Peyer's patch (tissue), 4 donors: ENCODE results near the gene CTTNBP2NL. TPM values are rescaled to one million over a fixed set of nuclear protein-coding genes. Genes with fewer than 3 reads are reported as not detected.

Experiments
- DNase-seq, 3 donors: peaks; one replicate each; pipeline ENCODE4 v3.0.0-alpha.2; 2017 to 2019
- H3K27ac ChIP-seq, 4 donors: fragments of 200-600 bp; sonication (generic); one replicate each; pipeline ENCODE4 v1.5.1; 2016 to 2019
- H3K27me3 ChIP-seq, 2 donors: fragments of 200-600 bp; sonication (generic); one replicate each; pipeline ENCODE4 v1.5.1; 2019
- H3K36me3 ChIP-seq, 3 donors: fragments of 200-600 bp; sonication (generic); one replicate each; pipeline ENCODE4 v1.5.1; 2016 to 2019
- H3K4me1 ChIP-seq, 4 donors: fragments of 200-600 bp; sonication (generic); one replicate each; pipeline ENCODE4 v1.5.1; 2016 to 2019
- H3K4me3 ChIP-seq, 4 donors: fragments of 200-600 bp; sonication (generic); 1 replicate in 3 of 4; 2 replicates in 1 of 4; pipeline ENCODE4 v1.5.1; 2016 to 2019; ENCODE audit warnings: mild to moderate bottlenecking in 1 of 4
- H3K9me3 ChIP-seq, 4 donors: fragments of 200-600 bp; sonication (generic); one replicate each; pipeline ENCODE4 v1.5.1; 2016 to 2019; ENCODE audit warnings: mild to moderate bottlenecking in 1 of 4
- POLR2A ChIP-seq, 2 donors: fragments of 450-650 bp; IDR thresholded peaks; one replicate each; pipeline ENCODE4 v1.5.1; 2017; ENCODE audit warnings: antibody characterized with exemption in 2 of 2, mild to moderate bottlenecking in 2 of 2, moderate library complexity in 2 of 2
- total RNA-seq, 4 donors: library from RNA; depleted of rRNA; stranded (reverse); fragments of >200 nt; gene quantifications; one replicate each; pipeline ENCODE4 v1.1.0, GENCODE V29; 2016
- TF ChIP-seq, protein P1 (sequence below), 6 experiments: fragments of 450-650 bp in 4 of 6; fragments of 200-600 bp in 2 of 6; sonication (generic) in 1 of 6; IDR thresholded peaks; one replicate each; pipeline ENCODE4 v1.5.1; 2017 to 2019; ENCODE audit warnings: antibody characterized with exemption in 6 of 6, mild to moderate bottlenecking in 3 of 6, moderate library complexity in 1 of 6

The CTTNBP2NL gene
- total RNA-seq, 4 donors from 2014 or later: 28.4 to 81.7 (median 59.1) TPM

DNA sequence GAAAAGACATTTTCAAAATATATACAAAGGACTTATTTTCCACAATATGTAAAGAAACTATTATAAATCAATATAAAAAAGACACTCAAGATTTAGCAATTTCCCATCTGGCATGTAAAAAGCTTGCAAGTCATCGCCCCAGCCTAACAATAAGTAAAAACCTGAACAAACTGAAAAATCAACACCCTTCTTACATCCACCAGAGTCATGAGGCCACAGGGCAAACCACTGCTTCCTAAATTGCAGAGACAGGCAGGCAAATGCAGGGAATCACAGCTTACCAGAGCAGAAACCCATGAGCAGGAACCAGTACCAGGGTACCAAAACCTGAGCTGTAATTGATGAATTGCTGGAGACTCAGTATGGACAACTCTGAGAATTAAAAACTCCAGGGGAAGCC, 96.1 kb downstream of the CTTNBP2NL start:
- no peaks in the 10 kb centered on the region for H3K9me3 ChIP-seq
- no peaks in the 10 kb centered on the region for H3K4me1 ChIP-seq
- TF ChIP-seq, protein P1, sequence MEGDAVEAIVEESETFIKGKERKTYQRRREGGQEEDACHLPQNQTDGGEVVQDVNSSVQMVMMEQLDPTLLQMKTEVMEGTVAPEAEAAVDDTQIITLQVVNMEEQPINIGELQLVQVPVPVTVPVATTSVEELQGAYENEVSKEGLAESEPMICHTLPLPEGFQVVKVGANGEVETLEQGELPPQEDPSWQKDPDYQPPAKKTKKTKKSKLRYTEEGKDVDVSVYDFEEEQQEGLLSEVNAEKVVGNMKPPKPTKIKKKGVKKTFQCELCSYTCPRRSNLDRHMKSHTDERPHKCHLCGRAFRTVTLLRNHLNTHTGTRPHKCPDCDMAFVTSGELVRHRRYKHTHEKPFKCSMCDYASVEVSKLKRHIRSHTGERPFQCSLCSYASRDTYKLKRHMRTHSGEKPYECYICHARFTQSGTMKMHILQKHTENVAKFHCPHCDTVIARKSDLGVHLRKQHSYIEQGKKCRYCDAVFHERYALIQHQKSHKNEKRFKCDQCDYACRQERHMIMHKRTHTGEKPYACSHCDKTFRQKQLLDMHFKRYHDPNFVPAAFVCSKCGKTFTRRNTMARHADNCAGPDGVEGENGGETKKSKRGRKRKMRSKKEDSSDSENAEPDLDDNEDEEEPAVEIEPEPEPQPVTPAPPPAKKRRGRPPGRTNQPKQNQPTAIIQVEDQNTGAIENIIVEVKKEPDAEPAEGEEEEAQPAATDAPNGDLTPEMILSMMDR (IDR thresholded peaks at IDR 0.05): no peak
- no peak for TF ChIP-seq POLR2A (IDR thresholded peaks at IDR 0.05)
- DNase-seq: no peak
- H3K27ac ChIP-seq: no peak overlapping the region
- no peak overlapping the region for H3K4me3 ChIP-seq
- no peaks in the 10 kb centered on the region for H3K27me3 ChIP-seq
- H3K36me3 ChIP-seq: no peaks in the 10 kb centered on the region

DNA sequence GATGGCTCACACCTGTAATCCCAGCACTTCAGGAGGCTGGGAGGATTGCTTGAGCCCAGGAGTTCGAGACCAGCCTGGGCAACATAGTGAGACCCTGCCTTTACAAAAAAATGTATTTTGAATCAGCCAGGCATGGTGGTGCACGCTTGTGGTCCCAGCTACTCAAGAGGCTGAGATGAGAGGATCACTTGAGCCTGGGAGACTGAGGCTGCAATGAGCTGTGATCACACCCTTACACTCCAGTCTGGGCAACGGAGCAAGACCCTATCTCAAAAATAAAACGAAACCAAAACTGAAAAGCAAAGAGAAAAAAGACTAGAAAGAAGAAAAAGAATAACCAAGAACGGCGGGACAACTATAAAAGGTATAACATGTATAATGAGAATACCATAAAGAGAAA, 97.3 kb downstream of the CTTNBP2NL start:
- no peaks in the 10 kb centered on the region for H3K4me1 ChIP-seq
- no peaks in the 10 kb centered on the region for H3K36me3 ChIP-seq
- H3K27ac ChIP-seq: no peak overlapping the region
- no peak for DNase-seq
- H3K9me3 ChIP-seq: no peaks in the 10 kb centered on the region
- no peaks in the 10 kb centered on the region for H3K27me3 ChIP-seq
- no peak overlapping the region for H3K4me3 ChIP-seq
- TF ChIP-seq, protein P1 (IDR thresholded peaks at IDR 0.05): no peak
- no peak for TF ChIP-seq POLR2A (IDR thresholded peaks at IDR 0.05)

DNA sequence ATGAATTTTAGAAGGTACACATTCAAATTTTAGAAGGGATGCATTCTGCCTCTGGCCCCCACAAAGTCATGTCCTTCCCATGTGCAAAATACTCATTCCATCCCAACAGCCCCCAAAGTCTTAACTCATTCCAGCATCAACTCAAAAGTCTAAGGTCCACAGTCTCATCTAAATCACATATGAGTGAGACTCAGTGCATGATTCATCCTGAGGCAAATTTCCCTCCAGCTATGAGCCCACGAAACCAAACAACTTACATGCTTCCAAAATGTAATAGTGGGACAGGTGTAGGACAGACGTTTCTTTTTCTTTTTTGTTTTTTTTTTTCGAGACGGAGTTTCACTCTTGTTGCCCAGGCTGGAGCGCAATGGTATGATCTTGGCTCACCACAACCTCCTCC, 100.3 kb downstream of the CTTNBP2NL start:
- Histone ChIP-seq H3K4me3 (no peak overlapping the region), H3K4me1 (no peaks in the 10 kb centered on the region), H3K27ac (no peak overlapping the region), H3K9me3 (no peaks in the 10 kb centered on the region), H3K27me3 (no peaks in the 10 kb centered on the region), H3K36me3 (no peaks in the 10 kb centered on the region)
- no peak for DNase-seq
- TF ChIP-seq, protein P1 (IDR thresholded peaks at IDR 0.05): no peak
- no peak for TF ChIP-seq POLR2A (IDR thresholded peaks at IDR 0.05)

DNA sequence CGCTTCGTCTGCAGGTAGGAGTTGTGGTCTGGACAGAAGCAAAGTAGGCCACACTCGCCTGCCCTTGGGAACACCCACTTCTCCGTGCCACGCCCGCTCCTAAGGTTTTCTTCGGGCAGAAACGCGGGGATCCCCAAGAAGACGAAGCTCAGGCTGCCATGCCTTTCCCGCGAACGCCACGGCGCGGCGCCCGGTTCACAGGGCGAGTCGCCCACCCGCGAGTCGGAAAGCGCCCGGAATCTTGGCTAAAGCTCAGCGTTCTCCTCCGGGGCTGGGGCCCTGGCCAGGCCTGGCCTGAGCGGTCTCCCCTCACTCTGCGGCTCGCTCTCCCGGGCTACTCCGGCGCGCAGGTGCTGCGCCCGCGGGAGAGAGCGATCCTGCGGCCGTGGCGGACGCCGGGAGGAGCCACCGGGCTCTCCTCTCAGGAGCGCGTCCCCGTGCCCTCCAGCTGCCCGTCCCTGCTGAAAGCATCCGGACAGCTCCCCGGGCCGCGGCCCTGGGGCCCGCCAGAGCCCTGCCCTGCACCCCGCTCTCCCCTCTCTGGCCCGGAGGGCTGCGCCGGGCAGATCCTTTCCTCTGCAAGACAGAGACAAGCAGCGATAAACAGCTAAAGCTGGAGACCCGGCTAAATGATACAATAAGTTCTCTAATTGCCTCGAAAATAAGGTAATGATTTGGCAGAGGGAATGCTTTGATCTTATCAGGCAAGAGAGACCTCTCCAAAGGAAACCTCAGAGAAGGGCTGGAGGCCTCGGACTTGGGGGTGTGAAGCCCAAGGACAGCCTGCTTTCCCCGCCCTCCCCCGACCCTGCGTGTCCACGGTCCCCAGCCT, 106.0 kb downstream of the CTTNBP2NL start:
- Histone ChIP-seq H3K36me3 (no peaks in the 10 kb centered on the region), H3K4me3 (peak overlapping the region; percentile 36 to 61 (median 56)), H3K27ac (peak overlapping the region in 2 of 4 donors; percentile 33 to 36), H3K27me3 (no peaks in the 10 kb centered on the region), H3K4me1 (peaks cover 0 to 8% (median 4%) of the 10 kb centered on the region in 4 donors), H3K9me3 (no peaks in the 10 kb centered on the region)
- peak; percentile 49 to 87 (median 83) for DNase-seq
- TF ChIP-seq, protein P1 (IDR thresholded peaks at IDR 0.05): peak; percentile 47 to 85 (median 70)
- no peak for TF ChIP-seq POLR2A (IDR thresholded peaks at IDR 0.05)

DNA sequence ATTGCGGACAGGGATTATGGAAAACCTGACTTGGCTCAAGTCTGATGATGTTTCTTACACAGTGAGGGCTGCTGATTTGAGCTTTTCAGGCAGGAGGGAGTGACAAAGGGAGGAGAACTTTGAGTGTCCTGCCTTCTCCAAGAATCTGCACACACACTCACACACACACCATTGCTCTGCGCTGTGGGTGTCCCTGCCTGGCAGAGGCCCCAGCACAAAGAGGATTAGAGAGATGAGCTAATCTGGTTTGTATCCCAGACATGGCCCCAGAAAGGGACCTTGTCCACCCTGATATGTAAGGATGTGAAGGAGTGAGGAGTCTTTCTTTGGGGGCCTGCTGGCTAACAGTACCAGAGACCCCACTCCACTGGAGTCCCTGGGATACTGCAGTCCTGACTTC, 106.8 kb downstream of the CTTNBP2NL start:
- H3K4me1 ChIP-seq: peaks cover 0 to 13% (median 7%) of the 10 kb centered on the region in 4 donors
- H3K27ac ChIP-seq: peak overlapping the region in 1 of 4 donors; percentile 4
- H3K4me3 ChIP-seq: no peak overlapping the region
- TF ChIP-seq, protein P1 (IDR thresholded peaks at IDR 0.05): no peak
- TF ChIP-seq POLR2A (IDR thresholded peaks at IDR 0.05): no peak
- H3K27me3 ChIP-seq: no peaks in the 10 kb centered on the region
- no peaks in the 10 kb centered on the region for H3K36me3 ChIP-seq
- DNase-seq: no peak
- H3K9me3 ChIP-seq: no peaks in the 10 kb centered on the region
